Measurements from ENCODE around the gene ARL5C. TPM values are rescaled to one million over a fixed set of nuclear protein-coding genes. Genes with fewer than 3 reads are reported as not detected.

Gene ARL5C
- total RNA-seq, 2 experiments from 2014 or later = not detected

GRCh38 chr17:39139561-39139960, 26.4 kb downstream of the ARL5C start:
- CTCF ChIA-PET = interaction anchor here (0.7 to 2.1 kb wide), 2 partner anchors 35 to 156 kb away, joined by 3 to 9 read pairs; no protein-coding TSS in a partner anchor

DNA sequence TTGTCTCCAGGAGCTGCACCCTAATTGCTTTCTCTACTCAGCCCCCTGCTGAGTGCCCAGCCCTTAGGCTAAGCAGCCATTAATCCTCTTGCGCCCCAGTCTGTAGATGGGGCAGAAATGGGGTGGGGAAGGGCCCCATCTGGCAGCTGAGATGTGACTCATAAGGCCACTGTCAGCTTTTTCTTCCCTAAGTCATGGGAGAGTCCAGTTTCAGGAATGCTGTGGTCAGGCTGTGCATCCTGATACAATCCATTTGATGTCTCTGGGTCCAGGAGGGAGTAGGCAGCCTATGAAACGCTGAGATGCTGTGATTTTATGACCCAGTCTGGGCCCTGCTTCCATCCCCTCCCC, 26.8 kb downstream of the ARL5C start:
- no peak for ATAC-seq
- no peak for DNase-seq
- Mint-ChIP-seq H3K27me3 (no peaks in the 10 kb centered on the region), H3K4me1 (ENCODE audit: low read depth) (no peaks in the 10 kb centered on the region), H3K9me3 (no peaks in the 10 kb centered on the region), H3K27ac (no peak overlapping the region), H3K36me3 (ENCODE audit: low read depth) (no peaks in the 10 kb centered on the region), H3K4me3 (no peak overlapping the region)
- ChIA-PET CTCF (interaction anchor here (2.1 kb wide), 1 partner anchor 156 kb away, joined by 9 read pairs; no protein-coding TSS in a partner anchor), POLR2A (interaction anchor here (0.5 kb wide), 1 partner anchor 156 kb away, joined by 3 read pairs; no protein-coding TSS in a partner anchor)
- intact Hi-C loops (cut with micrococcal nuclease) = no loop called here
- TF ChIP-seq, protein P1, sequence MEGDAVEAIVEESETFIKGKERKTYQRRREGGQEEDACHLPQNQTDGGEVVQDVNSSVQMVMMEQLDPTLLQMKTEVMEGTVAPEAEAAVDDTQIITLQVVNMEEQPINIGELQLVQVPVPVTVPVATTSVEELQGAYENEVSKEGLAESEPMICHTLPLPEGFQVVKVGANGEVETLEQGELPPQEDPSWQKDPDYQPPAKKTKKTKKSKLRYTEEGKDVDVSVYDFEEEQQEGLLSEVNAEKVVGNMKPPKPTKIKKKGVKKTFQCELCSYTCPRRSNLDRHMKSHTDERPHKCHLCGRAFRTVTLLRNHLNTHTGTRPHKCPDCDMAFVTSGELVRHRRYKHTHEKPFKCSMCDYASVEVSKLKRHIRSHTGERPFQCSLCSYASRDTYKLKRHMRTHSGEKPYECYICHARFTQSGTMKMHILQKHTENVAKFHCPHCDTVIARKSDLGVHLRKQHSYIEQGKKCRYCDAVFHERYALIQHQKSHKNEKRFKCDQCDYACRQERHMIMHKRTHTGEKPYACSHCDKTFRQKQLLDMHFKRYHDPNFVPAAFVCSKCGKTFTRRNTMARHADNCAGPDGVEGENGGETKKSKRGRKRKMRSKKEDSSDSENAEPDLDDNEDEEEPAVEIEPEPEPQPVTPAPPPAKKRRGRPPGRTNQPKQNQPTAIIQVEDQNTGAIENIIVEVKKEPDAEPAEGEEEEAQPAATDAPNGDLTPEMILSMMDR (IDR thresholded peaks at IDR 0.05) = no peak

More at GRCh38 chr17:39139561-39139960, 26.4 kb downstream of the ARL5C start:
- TF ChIP-seq, protein P1 (IDR thresholded peaks at IDR 0.05) = no peak
- no peak overlapping the region for H3K27ac Mint-ChIP-seq
- intact Hi-C loops (cut with micrococcal nuclease) = no loop called here
- POLR2A ChIA-PET = no interaction called here
- no peaks in the 10 kb centered on the region for H3K36me3 Mint-ChIP-seq (ENCODE audit: low read depth)
- no peaks in the 10 kb centered on the region for H3K9me3 Mint-ChIP-seq
- H3K4me1 Mint-ChIP-seq (ENCODE audit: low read depth) = peaks cover 3% of the 10 kb centered on the region
- no peaks in the 10 kb centered on the region for H3K27me3 Mint-ChIP-seq
- ATAC-seq (no peak), DNase-seq (no peak)
- no peak overlapping the region for H3K4me3 Mint-ChIP-seq

DNA sequence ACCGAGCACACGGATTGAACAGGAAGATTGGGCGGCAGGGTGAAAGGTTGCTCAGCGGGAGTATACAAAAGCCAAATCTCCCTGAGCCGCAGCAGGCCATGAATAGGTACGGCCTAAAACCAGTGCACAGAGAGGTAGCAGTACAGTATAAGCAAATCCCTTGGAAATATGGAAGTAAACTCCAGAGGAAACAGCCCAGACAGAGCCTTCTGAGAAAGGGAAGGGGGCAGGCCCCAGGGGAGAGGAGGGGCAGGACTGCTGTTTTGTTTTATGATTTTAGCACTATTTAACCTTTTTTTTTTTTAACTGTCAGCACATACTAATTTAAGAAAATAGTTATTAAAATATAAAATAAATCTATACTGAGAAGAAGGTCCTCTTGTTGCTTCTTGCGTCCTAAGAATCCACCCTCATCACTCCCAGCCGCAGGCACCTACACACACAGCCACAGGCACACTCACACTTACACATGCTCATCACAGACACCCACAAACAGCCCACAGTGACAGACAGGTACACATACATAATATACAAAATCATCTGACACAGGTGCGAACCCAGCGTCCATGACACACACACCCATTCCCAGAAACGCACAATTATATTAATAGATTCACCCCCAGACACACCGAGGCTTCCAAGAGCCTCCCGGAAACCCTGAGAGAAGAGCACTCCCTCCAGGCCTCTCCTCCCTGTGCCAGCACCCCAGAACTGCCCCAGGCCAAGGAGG, 27.4 kb downstream of the ARL5C start:
- Mint-ChIP-seq H3K4me1 (ENCODE audit: low read depth) (no peaks in the 10 kb centered on the region), H3K9me3 (no peaks in the 10 kb centered on the region), H3K27ac (no peak overlapping the region), H3K4me3 (no peak overlapping the region), H3K36me3 (ENCODE audit: low read depth) (no peaks in the 10 kb centered on the region), H3K27me3 (no peaks in the 10 kb centered on the region)
- TF ChIP-seq, protein P1 (IDR thresholded peaks at IDR 0.05) = no peak
- POLR2A ChIA-PET = interaction anchor here (0.5 kb wide), 1 partner anchor 155 kb away, joined by 3 read pairs; no protein-coding TSS in a partner anchor
- CTCF ChIA-PET = interaction anchor here (2.1 kb wide), 1 partner anchor 155 kb away, joined by 9 read pairs; no protein-coding TSS in a partner anchor
- ATAC-seq (no peak), DNase-seq (no peak)
- intact Hi-C loops (cut with micrococcal nuclease) = no loop called here

- POLR2A ChIA-PET = no interaction called here
- CTCF ChIA-PET = interaction anchor here (1.1 to 2.3 kb wide), 3 partner anchors 10 to 152 kb away, joined by 3 to 8 read pairs (median 6); no protein-coding TSS in a partner anchor
- Mint-ChIP-seq H3K4me1 (ENCODE audit: low read depth) (no peaks in the 10 kb centered on the region), H3K9me3 (no peaks in the 10 kb centered on the region), H3K27ac (no peak overlapping the region), H3K27me3 (no peaks in the 10 kb centered on the region), H3K4me3 (no peak overlapping the region), H3K36me3 (ENCODE audit: low read depth) (no peaks in the 10 kb centered on the region)
- intact Hi-C loops (cut with micrococcal nuclease) = no loop called here
- no peak for ATAC-seq
- TF ChIP-seq, protein P1 (IDR thresholded peaks at IDR 0.05) = no peak
- DNase-seq = no peak
These were observed 31.1 kb downstream of the ARL5C start for GRCh38 chr17:39134878-39135277.

- Mint-ChIP-seq H3K27ac (no peak overlapping the region), H3K36me3 (ENCODE audit: low read depth) (no peaks in the 10 kb centered on the region), H3K4me1 (ENCODE audit: low read depth) (no peaks in the 10 kb centered on the region), H3K4me3 (no peak overlapping the region), H3K9me3 (no peaks in the 10 kb centered on the region), H3K27me3 (no peaks in the 10 kb centered on the region)
- no peak for DNase-seq
- no peak for ATAC-seq
- TF ChIP-seq, protein P1 (IDR thresholded peaks at IDR 0.05) = no peak
- intact Hi-C loops (cut with micrococcal nuclease) = no loop called here
- POLR2A ChIA-PET = no interaction called here
- CTCF ChIA-PET = no interaction called here
These were observed 33.8 kb downstream of the ARL5C start for GRCh38 chr17:39132192-39132610.
